Activated CD4-positive, CD25-positive, alpha-beta regulatory T cell treated with anti-CD3 and anti-CD28 coated beads, Interleukin-2, amount 50 U/mL, for 72 hours (primary cell): ENCODE data around the gene CFAP206.
A peak's percentile ranks its signal among the peaks of the same experiment; 100 is the strongest.
"Not testable (repeated sequence)": the region's sequence is repeated elsewhere in the genome, so short reads cannot be mapped to it uniquely, and the experiment has no call there.

Experiments used
- DNase-seq: peaks from one replicate; pipeline ENCODE4 v3.0.0; 2021

CFAP206 gene

GRCh38 chr6:87430499-87430898 is 22.7 kb downstream of the CFAP206 start:
- no peak for DNase-seq

- DNase-seq: no peak
Measured at GRCh38 chr6:87431263-87431662, 23.5 kb downstream of the CFAP206 start.

DNA sequence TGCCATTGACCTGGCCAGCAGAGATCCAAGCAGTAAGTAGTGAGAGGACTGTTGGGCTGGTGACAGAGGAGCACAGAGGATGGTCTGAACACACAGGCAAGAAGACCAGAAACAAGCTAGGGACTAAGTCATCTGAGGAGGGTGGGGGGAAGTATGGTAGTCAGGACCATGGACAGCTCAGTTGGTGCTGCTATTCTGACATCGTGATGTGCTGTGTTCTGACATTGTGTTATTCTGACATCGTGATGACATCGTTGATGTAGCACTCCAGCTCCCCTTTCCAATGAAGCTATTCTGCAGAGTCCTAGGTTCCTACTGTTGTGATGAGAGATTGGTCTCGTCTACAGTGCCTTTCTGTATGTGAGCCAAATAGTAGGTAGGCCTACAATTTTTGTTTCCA is 28.7 kb downstream of the CFAP206 start:
- no peak for DNase-seq

GRCh38 chr6:87441711-87442110 is 33.9 kb downstream of the CFAP206 start:
- no peak for DNase-seq

DNA sequence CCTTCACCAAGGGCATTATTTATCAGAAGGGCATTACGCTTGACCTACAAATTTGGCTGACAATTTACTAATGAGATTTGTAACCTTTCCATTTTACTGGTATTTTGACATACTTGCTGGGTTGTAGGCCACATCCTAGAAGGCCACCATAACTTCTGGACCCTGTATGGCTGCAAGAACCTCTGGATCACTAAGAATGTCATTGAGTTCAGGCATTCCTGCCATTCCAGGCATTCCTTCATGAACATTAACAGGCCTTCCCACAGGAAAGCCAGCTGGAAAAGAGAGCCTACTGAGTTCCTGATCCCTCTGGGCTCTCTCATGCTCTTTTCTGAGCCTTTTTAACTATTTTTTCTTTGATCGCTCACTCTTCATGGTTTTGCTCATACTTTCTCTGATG is 36.6 kb downstream of the CFAP206 start:
- DNase-seq: no peak

- no peak for DNase-seq
Measured at GRCh38 chr6:87465051-87465450, 57.3 kb downstream of the CFAP206 start.

DNA sequence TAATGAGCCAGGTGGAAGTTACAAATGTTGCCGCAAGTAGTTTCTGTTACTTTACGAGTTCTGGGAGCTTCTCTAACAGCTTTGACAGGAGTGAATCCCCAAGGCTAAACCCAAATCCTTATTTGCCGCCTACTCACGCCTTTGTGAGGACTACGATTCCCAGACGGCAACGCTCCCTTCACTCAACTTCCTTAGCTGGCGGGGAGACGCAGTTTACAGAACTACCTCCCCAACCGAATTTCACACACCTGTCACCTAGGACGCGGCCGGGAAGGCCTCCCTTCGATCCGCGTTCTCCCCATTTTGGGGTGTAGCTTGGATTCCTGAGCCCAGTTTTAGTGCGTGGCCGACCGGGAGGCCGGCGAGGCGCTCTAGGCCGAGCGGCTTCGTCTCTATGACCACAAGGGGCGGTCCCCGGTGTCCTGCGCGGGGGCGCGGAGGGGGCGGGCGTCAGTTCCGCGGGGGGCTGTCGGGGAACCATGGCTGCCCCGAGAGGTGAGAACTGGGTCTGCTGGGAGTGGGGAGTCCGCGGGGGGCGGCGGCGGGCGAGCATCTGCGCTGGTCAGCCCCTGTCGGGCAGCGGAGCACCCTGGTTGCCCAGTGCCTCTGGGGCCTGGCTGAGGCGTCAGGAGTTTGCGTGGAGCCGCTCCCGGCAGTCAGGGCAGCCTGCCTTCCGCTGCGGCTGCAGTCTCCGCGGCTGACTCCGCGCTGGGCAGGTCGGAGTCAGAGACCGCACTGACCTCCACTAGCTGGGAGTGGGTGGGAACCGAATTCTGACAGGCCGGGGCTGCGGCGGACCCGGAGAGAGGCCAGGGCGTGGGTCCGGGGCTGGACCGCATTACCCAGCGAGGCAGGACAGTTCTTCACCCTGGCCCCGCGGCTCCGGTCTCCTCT is 65.0 kb downstream of the CFAP206 start, which contains the start of gene SLC35A1:
Gene SLC35A1, plus strand, starts transcription at position 450 of the 894 bp plus-strand sequence. Its CDS starts 30 bp downstream, at position 480.
- DNase-seq: peak; percentile 82

- no peak for DNase-seq
Measured at GRCh38 chr6:87473419-87473903, 65.7 kb downstream of the CFAP206 start.

- no peak for DNase-seq
Measured at GRCh38 chr6:87481931-87482330, 74.2 kb downstream of the CFAP206 start.

- no peak for DNase-seq
Measured at GRCh38 chr6:87482366-87482765, 74.6 kb downstream of the CFAP206 start.

- no peak for DNase-seq
Measured at GRCh38 chr6:87483929-87484328, 76.2 kb downstream of the CFAP206 start.

DNA sequence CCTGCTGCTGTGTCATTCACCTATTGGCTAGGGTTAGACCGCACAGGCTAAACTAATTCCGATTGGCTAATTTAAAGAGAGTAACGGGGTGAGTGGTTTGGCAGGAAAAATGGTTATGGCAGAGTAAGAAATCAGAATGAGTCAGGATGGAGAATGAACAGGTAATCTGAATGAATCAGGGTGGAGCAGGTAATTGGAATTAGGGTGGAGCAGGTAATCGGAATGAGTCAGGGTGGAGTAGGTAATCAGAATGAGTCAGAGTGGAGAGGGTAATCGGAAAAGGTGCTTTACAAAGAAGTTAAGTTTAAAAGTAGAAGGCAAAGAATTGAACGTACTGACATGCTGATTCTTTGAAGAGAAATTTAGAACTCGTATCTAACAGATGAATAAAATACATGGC is 76.7 kb downstream of the CFAP206 start:
- DNase-seq: no peak

DNA sequence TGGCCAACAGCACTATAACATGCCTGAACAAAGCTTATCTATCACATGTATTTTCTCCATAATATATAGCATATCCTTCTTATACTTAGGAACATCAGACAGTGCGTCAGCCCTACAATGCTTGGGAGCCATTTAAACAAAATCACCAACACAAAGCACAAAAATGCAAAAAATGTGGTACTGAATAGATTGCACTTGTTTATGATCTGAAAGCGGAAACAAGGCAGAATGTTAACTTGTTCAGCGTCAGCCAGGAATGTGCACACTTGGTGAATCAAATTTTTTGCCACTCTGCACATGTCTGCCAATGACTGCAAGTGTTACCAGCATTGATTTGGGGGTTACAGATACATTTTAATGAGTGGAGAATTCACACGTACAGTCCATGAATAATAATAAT is 79.8 kb downstream of the CFAP206 start:
- no peak for DNase-seq

DNA sequence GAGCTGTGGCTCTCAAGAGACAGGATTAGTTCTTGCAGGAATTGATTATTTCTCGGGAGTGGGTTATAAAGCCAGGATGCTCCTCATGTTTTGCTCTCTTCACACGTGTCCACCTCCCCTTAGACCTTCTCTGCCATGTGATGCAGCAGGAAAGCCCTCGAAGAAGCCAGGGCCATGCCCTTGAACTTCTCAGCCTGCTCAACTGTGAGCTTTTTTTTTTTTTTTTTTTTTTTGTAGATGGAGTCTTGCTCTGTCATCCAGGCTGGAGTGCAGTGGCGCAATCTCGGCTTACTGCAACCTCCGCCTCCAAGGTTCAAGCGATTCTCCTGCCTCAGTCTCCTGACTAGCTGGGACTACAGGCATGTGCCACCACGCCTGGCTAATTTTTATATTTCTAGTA is 81.6 kb downstream of the CFAP206 start:
- DNase-seq: not testable (repeated sequence)

GRCh38 chr6:87494761-87495422 is 87.1 kb downstream of the CFAP206 start:
- no peak for DNase-seq

GRCh38 chr6:87498048-87498447 is 90.3 kb downstream of the CFAP206 start:
- DNase-seq: no peak

GRCh38 chr6:87501809-87502572 is 94.2 kb downstream of the CFAP206 start:
- DNase-seq: no peak

- no peak for DNase-seq
Measured at GRCh38 chr6:87504441-87504840, 96.7 kb downstream of the CFAP206 start.
